EL (cell line): ENCODE results near the gene FBXL14.
A peak's percentile ranks its signal among the peaks of the same experiment; 100 is the strongest.
"Not testable (repeated sequence)": the region's sequence is repeated elsewhere in the genome, so short reads cannot be mapped to it uniquely, and the experiment has no call there.

ENCODE experiments used
- DNase-seq: peaks from one replicate; pipeline ENCODE4 v3.0.0-alpha.2; 2016

FBXL14 gene

GRCh38 chr12:1567852-1568251 lies 26.5 kb downstream of the FBXL14 start:
- DNase-seq, result no peak

GRCh38 chr12:1566449-1567135 lies 27.8 kb downstream of the FBXL14 start:
- DNase-seq, result no peak

GRCh38 chr12:1565172-1565571 lies 29.2 kb downstream of the FBXL14 start:
- no peak for DNase-seq

GRCh38 chr12:1564067-1564466 lies 30.3 kb downstream of the FBXL14 start:
- DNase-seq, result no peak

GRCh38 chr12:1562813-1563407 lies 31.5 kb downstream of the FBXL14 start:
- no peak for DNase-seq

GRCh38 chr12:1560704-1561103 lies 33.7 kb downstream of the FBXL14 start:
- DNase-seq, result no peak

GRCh38 chr12:1559676-1560091 lies 34.7 kb downstream of the FBXL14 start:
- no peak for DNase-seq

GRCh38 chr12:1558108-1558507 lies 36.3 kb downstream of the FBXL14 start:
- DNase-seq, result not testable (repeated sequence)

GRCh38 chr12:1553987-1554982 lies 40.1 kb downstream of the FBXL14 start:
- no peak for DNase-seq

GRCh38 chr12:1553536-1553935 lies 40.8 kb downstream of the FBXL14 start:
- DNase-seq, result no peak

GRCh38 chr12:1552911-1553491 lies 41.4 kb downstream of the FBXL14 start:
- DNase-seq, result peak; percentile 82

GRCh38 chr12:1552171-1552570 lies 42.2 kb downstream of the FBXL14 start:
- DNase-seq, result peak; percentile 59

GRCh38 chr12:1551496-1551895 lies 42.9 kb downstream of the FBXL14 start:
- no peak for DNase-seq

GRCh38 chr12:1546931-1547640 lies 47.3 kb downstream of the FBXL14 start:
- no peak for DNase-seq

- peak; percentile 36 for DNase-seq
These were observed 49.2 kb downstream of the FBXL14 start for GRCh38 chr12:1544996-1545700.

- no peak for DNase-seq
These were observed 51.8 kb downstream of the FBXL14 start for GRCh38 chr12:1542599-1542998.

GRCh38 chr12:1540690-1541089 lies 53.7 kb downstream of the FBXL14 start:
- no peak for DNase-seq

- DNase-seq, result no peak
These were observed 55.2 kb downstream of the FBXL14 start for GRCh38 chr12:1539135-1539534.

- DNase-seq, result no peak
These were observed 57.6 kb downstream of the FBXL14 start for GRCh38 chr12:1536817-1537216.

GRCh38 chr12:1534748-1535147 lies 59.6 kb downstream of the FBXL14 start:
- peak; percentile 14 for DNase-seq

GRCh38 chr12:1533602-1534304 lies 60.6 kb downstream of the FBXL14 start:
- peak; percentile 72 for DNase-seq
